GM12801 (cell line): Measurements from ENCODE around the gene RNF32.

ENCODE experiments used
- CTCF ChIP-seq: IDR thresholded peaks from one replicate; pipeline ENCODE4 v1.5.1; 2011; ENCODE audit warnings: control low read depth; ENCODE audit not compliant: insufficient read length; ENCODE audit errors: extremely low read depth

Gene RNF32

GRCh38 chr7:156617215-156617614 lies 23.4 kb upstream of the RNF32 start:
- no peak for TF ChIP-seq CTCF

- TF ChIP-seq CTCF = no peak
Observed at GRCh38 chr7:156618078-156618779, 22.3 kb upstream of the RNF32 start.

- no peak for TF ChIP-seq CTCF
Observed at GRCh38 chr7:156618780-156619367, 21.7 kb upstream of the RNF32 start.

GRCh38 chr7:156620291-156620675 lies 20.3 kb upstream of the RNF32 start:
- no peak for TF ChIP-seq CTCF

GRCh38 chr7:156621652-156622051 lies 18.9 kb upstream of the RNF32 start:
- no peak for TF ChIP-seq CTCF

- TF ChIP-seq CTCF = no peak
Observed at GRCh38 chr7:156625580-156625979, 15.0 kb upstream of the RNF32 start.

GRCh38 chr7:156626220-156626895 lies 14.2 kb upstream of the RNF32 start:
- no peak for TF ChIP-seq CTCF
